Measurements from ENCODE around the gene GPR32.

DNA sequence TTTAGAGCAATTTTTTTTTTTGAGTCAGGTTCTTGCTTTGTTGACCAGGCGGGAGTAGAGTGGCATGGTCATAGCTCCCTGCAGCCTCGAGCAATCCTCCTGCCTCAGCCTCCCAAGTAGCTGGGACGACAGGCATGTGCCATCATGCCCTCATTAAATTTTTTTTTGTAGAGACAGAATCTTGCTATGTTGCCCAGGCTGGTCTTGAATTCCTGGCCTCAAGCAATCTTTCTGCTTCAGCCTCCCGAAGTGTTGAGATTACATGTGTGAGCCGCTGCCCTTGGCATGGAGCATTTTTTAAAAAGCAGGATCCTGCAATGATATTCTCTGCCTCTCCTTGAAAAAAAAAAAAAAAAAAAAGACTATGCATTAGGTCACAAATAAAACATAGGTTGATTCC, 5.9 kb downstream of the GPR32 start:
- TF ChIP-seq, protein P1, sequence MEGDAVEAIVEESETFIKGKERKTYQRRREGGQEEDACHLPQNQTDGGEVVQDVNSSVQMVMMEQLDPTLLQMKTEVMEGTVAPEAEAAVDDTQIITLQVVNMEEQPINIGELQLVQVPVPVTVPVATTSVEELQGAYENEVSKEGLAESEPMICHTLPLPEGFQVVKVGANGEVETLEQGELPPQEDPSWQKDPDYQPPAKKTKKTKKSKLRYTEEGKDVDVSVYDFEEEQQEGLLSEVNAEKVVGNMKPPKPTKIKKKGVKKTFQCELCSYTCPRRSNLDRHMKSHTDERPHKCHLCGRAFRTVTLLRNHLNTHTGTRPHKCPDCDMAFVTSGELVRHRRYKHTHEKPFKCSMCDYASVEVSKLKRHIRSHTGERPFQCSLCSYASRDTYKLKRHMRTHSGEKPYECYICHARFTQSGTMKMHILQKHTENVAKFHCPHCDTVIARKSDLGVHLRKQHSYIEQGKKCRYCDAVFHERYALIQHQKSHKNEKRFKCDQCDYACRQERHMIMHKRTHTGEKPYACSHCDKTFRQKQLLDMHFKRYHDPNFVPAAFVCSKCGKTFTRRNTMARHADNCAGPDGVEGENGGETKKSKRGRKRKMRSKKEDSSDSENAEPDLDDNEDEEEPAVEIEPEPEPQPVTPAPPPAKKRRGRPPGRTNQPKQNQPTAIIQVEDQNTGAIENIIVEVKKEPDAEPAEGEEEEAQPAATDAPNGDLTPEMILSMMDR (IDR thresholded peaks at IDR 0.05) = no peak
- no peak for TF ChIP-seq POLR2A (IDR thresholded peaks at IDR 0.05)

Measured in right lobe of liver (tissue), 4 donors.